Endothelial cell of umbilical vein (primary cell): ENCODE results near the gene DOC2B. TPM values are rescaled to one million over a fixed set of nuclear protein-coding genes. Genes with fewer than 3 reads are reported as not detected.

Experiments used
- BruUV-seq: library from RNA; stranded (reverse); fragments of 400-500 nt; replicated peaks from 2 replicates; lab custom pipeline; 2021; lab: Mats Ljungman, UMichigan
- CTCF ChIA-PET: fragments of 300-600, 350-600 bp; sonication (Branson Sonifier 250); formaldehyde crosslinking; loops from one replicate; lab custom pipeline; 2021; ENCODE audit warnings: antibody characterized with exemption, inconsistent platforms; lab: Charles Lee
- POLR2A ChIA-PET: fragments of 300-600, 350-600 bp; sonication (Branson Sonifier 250); formaldehyde crosslinking; loops from one replicate; lab custom pipeline; 2021; ENCODE audit warnings: antibody characterized with exemption, inconsistent platforms; lab: Charles Lee
- DNase-seq: peaks from one replicate; pipeline ENCODE4 v3.0.0-alpha.2; 2011; ENCODE audit warnings: low read depth, low spot score
- FAIRE-seq: peaks from 2 replicates; lab custom pipeline; 2011; peaks lifted over from hg19 to GRCh38; lab: Jason Lieb, UNC
- H2AFZ ChIP-seq: 2 replicates; pipeline ENCODE4 v1.6.0; 2012; ENCODE audit warnings: low read depth, low read length, control low read depth, inconsistent platforms
- H3K27ac ChIP-seq: 2 replicates; pipeline ENCODE4 v1.5.1; 2011; ENCODE audit warnings: low read depth, mild to moderate bottlenecking, control low read depth, low read length, moderate library complexity; ENCODE audit not compliant: insufficient read depth
- H3K27me3 ChIP-seq, 2 experiments: 2 replicates each; pipeline versions ENCODE4 v1.6.0 to v1.6.1; 2011; ENCODE audit warnings: low read length in 2 of 2, mixed read lengths in 1 of 2; ENCODE audit not compliant: control insufficient read depth in 2 of 2, insufficient read depth in 2 of 2
- H3K36me3 ChIP-seq, 2 experiments: 2 replicates in 1 of 2; 3 replicates in 1 of 2; pipeline ENCODE4 v1.5.1; 2011; ENCODE audit warnings: low read length in 2 of 2, mild to moderate bottlenecking in 1 of 2, moderate library complexity in 1 of 2; ENCODE audit not compliant: control insufficient read depth in 2 of 2, insufficient read depth in 2 of 2; ENCODE audit errors: extremely low read depth in 1 of 2
- H3K4me1 ChIP-seq: 3 replicates; pipeline ENCODE4 v1.5.1; 2011; ENCODE audit warnings: mild to moderate bottlenecking, low read length; ENCODE audit not compliant: control insufficient read depth, insufficient read depth; ENCODE audit errors: extremely low read depth
- H3K4me2 ChIP-seq: 2 replicates; pipeline ENCODE4 v1.6.1; 2011; ENCODE audit warnings: low read length, control low read depth, mixed read lengths; ENCODE audit not compliant: insufficient read depth
- H3K4me3 ChIP-seq, 3 experiments: fragments of 200-600 bp in 1 of 3; sonication (generic), shearing (Covaris generic) in 1 of 3; replicated peaks in 1 of 3; 2 replicates each; pipeline ENCODE4 v1.5.1; 2011 to 2016; ENCODE audit warnings: control low read depth in 3 of 3, low read length in 3 of 3, mild to moderate bottlenecking in 2 of 3, inconsistent platforms in 1 of 3, low read depth in 1 of 3, moderate library complexity in 1 of 3; ENCODE audit not compliant: insufficient read depth in 1 of 3
- H3K79me2 ChIP-seq: 2 replicates; pipeline ENCODE4 v1.6.0; 2012; ENCODE audit warnings: low read length, inconsistent platforms; ENCODE audit not compliant: control insufficient read depth, insufficient read depth
- H3K9ac ChIP-seq: replicated peaks from 2 replicates; pipeline ENCODE3; 2011; ENCODE audit warnings: low read length, control low read depth; ENCODE audit not compliant: insufficient read depth; ENCODE audit errors: extremely low read depth
- H3K9me1 ChIP-seq: replicated peaks from 3 replicates; pipeline ENCODE4 v1.6.0; 2011; ENCODE audit warnings: mild to moderate bottlenecking, low read length; ENCODE audit not compliant: control insufficient read depth, insufficient read depth; ENCODE audit errors: extremely low read depth
- H3K9me3 ChIP-seq: replicated peaks from 2 replicates; pipeline ENCODE4 v1.5.1; 2012; ENCODE audit warnings: low read length, inconsistent platforms; ENCODE audit not compliant: control insufficient read depth, insufficient read depth
- H4K20me1 ChIP-seq: replicated peaks from 2 replicates; pipeline ENCODE3; 2011; ENCODE audit warnings: mild to moderate bottlenecking, low read length; ENCODE audit not compliant: control insufficient read depth, insufficient read depth; ENCODE audit errors: extremely low read depth
- EZH2 ChIP-seq: IDR thresholded peaks from 2 replicates; pipeline ENCODE4 v1.6.1; 2012; ENCODE audit warnings: borderline replicate concordance, low read depth, mild to moderate bottlenecking, moderate library complexity, low read length, inconsistent platforms; ENCODE audit not compliant: severe bottlenecking
- FOS ChIP-seq: IDR thresholded peaks from 2 replicates; pipeline ENCODE4 v1.6.1; 2011; ENCODE audit warnings: mild to moderate bottlenecking, low read length, moderate library complexity, borderline replicate concordance; ENCODE audit not compliant: insufficient read depth
- GATA2 ChIP-seq: IDR thresholded peaks from 2 replicates; pipeline ENCODE4 v1.7.0; 2011; ENCODE audit warnings: low read depth, mild to moderate bottlenecking, moderate library complexity, mixed read lengths, low read length; ENCODE audit not compliant: insufficient read length, insufficient read depth
- JUN ChIP-seq: IDR thresholded peaks from 2 replicates; pipeline ENCODE4 v1.6.1; 2011; ENCODE audit warnings: borderline replicate concordance, low read depth; ENCODE audit not compliant: insufficient read length, insufficient read depth
- MYC ChIP-seq: IDR thresholded peaks from one replicate; pipeline ENCODE4 v1.6.1; 2011; ENCODE audit warnings: mild to moderate bottlenecking, low read depth, low read length
- POLR2A ChIP-seq: IDR thresholded peaks from 2 replicates; pipeline ENCODE4 v1.6.1; 2012; ENCODE audit warnings: low read depth, mild to moderate bottlenecking, control low read depth, low read length
- POLR2AphosphoS5 ChIP-seq: IDR thresholded peaks from 2 replicates; pipeline ENCODE4 v1.6.1; 2012; ENCODE audit warnings: low read depth, mild to moderate bottlenecking, control low read depth, low read length, moderate library complexity; ENCODE audit not compliant: insufficient read depth
- dilution Hi-C: fragments of 300-500 bp; cut with MboI; formaldehyde crosslinking; loops from one replicate; pipeline ENCODE4 v1.15.0; 2019; ENCODE audit warnings: low sequenced_read_pairs; ENCODE audit not compliant: extremely low pct_ligation_motif_present
- intact Hi-C: fragments of 100-400 bp; cut with micrococcal nuclease; formaldehyde crosslinking; loops from one replicate; pipeline ENCODE4 v1.10.0; 2022
- polyA plus RNA-seq, 4 experiments: library from polyadenylated mRNA; depleted of rRNA in 3 of 4; stranded (reverse) in 3 of 4; unstranded in 1 of 4; fragments of >200 nt; gene quantifications; 2 replicates each; pipeline versions ENCODE4 v1.2.1 to v1.2.3, GENCODE V29; 2011 to 2012; ENCODE audit warnings: missing spikeins in 1 of 4
- total RNA-seq: library from RNA; stranded (reverse); gene quantifications from 2 replicates; pipeline ENCODE4 v1.2.3, GENCODE V29; 2021
- TF ChIP-seq, protein P1 (sequence below): IDR thresholded peaks from 2 replicates; pipeline ENCODE4 v1.6.1; 2011; ENCODE audit not compliant: insufficient read depth, insufficient read length
- TF ChIP-seq, protein P2 (sequence below), 2 donors: IDR thresholded peaks; 1 replicate in 1 of 2; 2 replicates in 1 of 2; pipeline ENCODE4 v1.5.1; 2011; ENCODE audit warnings: low read length in 2 of 2, mild to moderate bottlenecking in 2 of 2, moderate library complexity in 2 of 2, control low read depth in 1 of 2, inconsistent platforms in 1 of 2, low read depth in 1 of 2; ENCODE audit not compliant: insufficient read depth in 1 of 2; ENCODE audit errors: extremely low read depth in 1 of 2

Gene DOC2B
- total and polyA plus RNA-seq, 2 donors (not counting 3 experiments of a cell fraction or from before 2014, with no cell fraction given): 0.10 to 0.22 TPM

DNA sequence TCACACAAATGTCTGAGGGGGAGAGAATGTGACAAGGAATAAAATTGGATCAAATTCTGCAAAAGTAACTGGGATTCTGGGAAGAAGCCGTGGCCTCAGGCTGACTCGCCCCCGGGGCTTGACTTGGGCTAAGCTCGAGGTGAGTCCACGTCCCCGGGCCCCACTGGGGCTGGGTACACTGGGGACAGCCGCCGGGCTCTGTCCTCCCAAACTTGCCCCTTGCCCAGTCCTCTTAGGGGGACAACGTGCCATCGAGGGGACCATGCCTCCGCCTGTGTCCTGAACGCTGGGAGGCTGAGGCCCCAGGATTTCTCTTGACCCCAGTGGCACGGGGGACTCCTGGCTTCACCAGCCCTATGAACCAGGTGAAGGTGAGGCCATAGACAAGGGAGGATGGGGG is 21.1 kb downstream of the DOC2B start:
- dilution Hi-C loops: no loop called here
- no peaks in the 10 kb centered on the region for H3K9me3 ChIP-seq
- no peaks in the 10 kb centered on the region for H4K20me1 ChIP-seq
- POLR2A ChIA-PET: no interaction called here
- H3K27me3 ChIP-seq: no peaks in the 10 kb centered on the region
- TF ChIP-seq POLR2AphosphoS5 (no peak), GATA2 (no peak), JUN (no peak), EZH2 (no peak), POLR2A (no peak), FOS (no peak)
- TF ChIP-seq, protein P1, sequence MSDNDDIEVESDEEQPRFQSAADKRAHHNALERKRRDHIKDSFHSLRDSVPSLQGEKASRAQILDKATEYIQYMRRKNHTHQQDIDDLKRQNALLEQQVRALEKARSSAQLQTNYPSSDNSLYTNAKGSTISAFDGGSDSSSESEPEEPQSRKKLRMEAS: no peak
- H3K27ac ChIP-seq: no peak overlapping the region
- BruUV-seq: no TSS peak
- no peak overlapping the region for H2AFZ ChIP-seq
- no peaks in the 10 kb centered on the region for H3K79me2 ChIP-seq
- CTCF ChIA-PET: no interaction called here
- no peak overlapping the region for H3K9ac ChIP-seq
- no peaks in the 10 kb centered on the region for H3K9me1 ChIP-seq
- no peaks in the 10 kb centered on the region for H3K36me3 ChIP-seq
- intact Hi-C loops: no loop called here
- no peak overlapping the region for H3K4me2 ChIP-seq
- FAIRE-seq: no peak
- no peak overlapping the region for H3K4me3 ChIP-seq
- no peaks in the 10 kb centered on the region for H3K4me1 ChIP-seq
- DNase-seq: no peak

DNA sequence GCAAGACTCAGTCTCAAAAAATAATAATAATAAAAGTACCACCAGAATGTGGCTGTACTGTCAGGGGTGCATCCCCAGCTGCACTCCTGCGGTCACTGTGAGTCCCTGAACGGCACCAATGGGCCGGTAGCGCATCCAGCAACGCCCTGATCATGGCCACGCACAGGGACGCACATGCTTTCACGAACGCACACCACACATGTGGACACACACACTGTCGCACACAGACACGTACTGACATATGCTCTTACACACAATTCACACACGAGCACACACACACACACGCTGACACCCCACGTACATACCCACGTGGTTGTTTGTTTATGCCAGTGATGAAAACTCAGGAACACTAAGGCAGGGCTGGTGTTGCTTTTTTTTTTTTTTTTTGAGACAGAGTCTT is 21.8 kb downstream of the DOC2B start:
- H3K9me1 ChIP-seq: no peaks in the 10 kb centered on the region
- no peaks in the 10 kb centered on the region for H3K9me3 ChIP-seq
- BruUV-seq: no TSS peak
- no peak overlapping the region for H2AFZ ChIP-seq
- H3K36me3 ChIP-seq: no peaks in the 10 kb centered on the region
- CTCF ChIA-PET: no interaction called here
- dilution Hi-C loops (no loop called here), intact Hi-C loops (no loop called here)
- no peak overlapping the region for H3K27ac ChIP-seq
- H4K20me1 ChIP-seq: no peaks in the 10 kb centered on the region
- H3K79me2 ChIP-seq: no peaks in the 10 kb centered on the region
- H3K27me3 ChIP-seq: no peaks in the 10 kb centered on the region
- no peak overlapping the region for H3K4me2 ChIP-seq
- no peak overlapping the region for H3K9ac ChIP-seq
- POLR2A ChIA-PET: no interaction called here
- no peak for TF ChIP-seq MYC
- no peak for TF ChIP-seq GATA2
- no peak for TF ChIP-seq POLR2A
- TF ChIP-seq FOS: no peak
- no peak for TF ChIP-seq POLR2AphosphoS5
- TF ChIP-seq, protein P1: no peak
- TF ChIP-seq EZH2: no peak
- TF ChIP-seq, protein P2, sequence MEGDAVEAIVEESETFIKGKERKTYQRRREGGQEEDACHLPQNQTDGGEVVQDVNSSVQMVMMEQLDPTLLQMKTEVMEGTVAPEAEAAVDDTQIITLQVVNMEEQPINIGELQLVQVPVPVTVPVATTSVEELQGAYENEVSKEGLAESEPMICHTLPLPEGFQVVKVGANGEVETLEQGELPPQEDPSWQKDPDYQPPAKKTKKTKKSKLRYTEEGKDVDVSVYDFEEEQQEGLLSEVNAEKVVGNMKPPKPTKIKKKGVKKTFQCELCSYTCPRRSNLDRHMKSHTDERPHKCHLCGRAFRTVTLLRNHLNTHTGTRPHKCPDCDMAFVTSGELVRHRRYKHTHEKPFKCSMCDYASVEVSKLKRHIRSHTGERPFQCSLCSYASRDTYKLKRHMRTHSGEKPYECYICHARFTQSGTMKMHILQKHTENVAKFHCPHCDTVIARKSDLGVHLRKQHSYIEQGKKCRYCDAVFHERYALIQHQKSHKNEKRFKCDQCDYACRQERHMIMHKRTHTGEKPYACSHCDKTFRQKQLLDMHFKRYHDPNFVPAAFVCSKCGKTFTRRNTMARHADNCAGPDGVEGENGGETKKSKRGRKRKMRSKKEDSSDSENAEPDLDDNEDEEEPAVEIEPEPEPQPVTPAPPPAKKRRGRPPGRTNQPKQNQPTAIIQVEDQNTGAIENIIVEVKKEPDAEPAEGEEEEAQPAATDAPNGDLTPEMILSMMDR (IDR thresholded peaks at IDR 0.05; ENCODE audit: extremely low read depth in 1 of 2, insufficient read depth in 1 of 2, low read depth in 1 of 2, low read length in 2 of 2): no peak
- TF ChIP-seq JUN: no peak
- H3K4me3 ChIP-seq: no peak overlapping the region
- FAIRE-seq (no peak), DNase-seq (no peak)
- H3K4me1 ChIP-seq: no peaks in the 10 kb centered on the region
